K562 (cell line): Measurements from ENCODE around the gene MAP3K19. TPM values are rescaled to one million over a fixed set of nuclear protein-coding genes. Genes with fewer than 3 reads are reported as not detected.

Source experiments
- DLX4 ChIP-seq: fragments of 250-450 bp; sonication (Bioruptor Pico); IDR thresholded peaks from 2 replicates; pipeline ENCODE4 v1.6.1; 2021; ENCODE audit warnings: mild to moderate bottlenecking
- HDAC3 ChIP-seq: fragments of 450-650 bp; IDR thresholded peaks from 2 replicates; pipeline ENCODE4 v1.6.1; 2018; ENCODE audit warnings: borderline replicate concordance, mild to moderate bottlenecking, moderate library complexity; ENCODE audit not compliant: partially characterized antibody
- PHTF2 ChIP-seq: fragments of 250-450 bp; sonication (Bioruptor Pico); IDR thresholded peaks from 2 replicates; pipeline ENCODE4 v1.5.0; 2021; ENCODE audit warnings: mild to moderate bottlenecking
- PPARD ChIP-seq: fragments of 250-450 bp; sonication (Bioruptor Pico); IDR thresholded peaks from 2 replicates; pipeline ENCODE4 v1.8.0; 2022; ENCODE audit warnings: inconsistent platforms, mild to moderate bottlenecking, moderate library complexity
- SPI1 ChIP-seq: IDR thresholded peaks from 2 replicates; pipeline ENCODE4 v1.6.1; 2011; ENCODE audit warnings: low read depth, low read length, control low read depth, borderline replicate concordance
- polyA plus RNA-seq, 8 experiments: library from polyadenylated mRNA; depleted of rRNA in 4 of 8; stranded (reverse) in 5 of 8; unstranded in 3 of 8; fragments of >200 nt; fragmentation: Nextera tagmentation in 2 of 8; fragmentation: Illumina TruSeq in 1 of 8; extraction: Ambion mirVana in 2 of 8; extraction: Trizol in 1 of 8; gene quantifications; 2 replicates each; pipeline versions ENCODE4 v1.2.1 to v1.2.3, GENCODE V29; 2011 to 2014; ENCODE audit warnings: inconsistent platforms in 1 of 8, missing spikeins in 1 of 8
- total RNA-seq, 7 experiments: library from RNA; depleted of rRNA in 6 of 7; stranded (reverse); fragments of >200 nt in 6 of 7; fragmentation: Illumina TruSeq in 2 of 7; extraction: Trizol in 2 of 7; gene quantifications; 2 replicates each; pipeline versions ENCODE4 v1.2.1 to v1.2.3, GENCODE V29; 2011 to 2021; ENCODE audit warnings: low replicate concordance in 1 of 7
- TF ChIP-seq, protein P1 (sequence below): fragments of 250-450 bp; sonication (Bioruptor Pico); IDR thresholded peaks from 2 replicates; pipeline ENCODE4 v1.5.0; 2021; ENCODE audit warnings: mild to moderate bottlenecking, borderline replicate concordance
- TF ChIP-seq, protein P2 (sequence below): fragments of 250-450 bp; sonication (Bioruptor Pico); IDR thresholded peaks from 2 replicates; pipeline ENCODE4 v1.8.0; 2021; ENCODE audit warnings: moderate library complexity, mild to moderate bottlenecking, inconsistent platforms
- TF ChIP-seq, protein P3 (sequence below): fragments of 450-650 bp; formaldehyde crosslinking; IDR thresholded peaks from 2 replicates; pipeline ENCODE4 v1.4.0; 2022; ENCODE audit warnings: mild to moderate bottlenecking, moderate library complexity

Gene MAP3K19
- total and polyA plus RNA-seq, 9 of the 15 experiments (the other 6 are each of a cell fraction or from before 2014, with no cell fraction given): 0.29 TPM; not detected in 8

- no peak for TF ChIP-seq PHTF2 (CRISPR knock-in tag)
- no peak for TF ChIP-seq PPARD (CRISPR knock-in tag)
- TF ChIP-seq HDAC3: no peak
- TF ChIP-seq, protein P1, sequence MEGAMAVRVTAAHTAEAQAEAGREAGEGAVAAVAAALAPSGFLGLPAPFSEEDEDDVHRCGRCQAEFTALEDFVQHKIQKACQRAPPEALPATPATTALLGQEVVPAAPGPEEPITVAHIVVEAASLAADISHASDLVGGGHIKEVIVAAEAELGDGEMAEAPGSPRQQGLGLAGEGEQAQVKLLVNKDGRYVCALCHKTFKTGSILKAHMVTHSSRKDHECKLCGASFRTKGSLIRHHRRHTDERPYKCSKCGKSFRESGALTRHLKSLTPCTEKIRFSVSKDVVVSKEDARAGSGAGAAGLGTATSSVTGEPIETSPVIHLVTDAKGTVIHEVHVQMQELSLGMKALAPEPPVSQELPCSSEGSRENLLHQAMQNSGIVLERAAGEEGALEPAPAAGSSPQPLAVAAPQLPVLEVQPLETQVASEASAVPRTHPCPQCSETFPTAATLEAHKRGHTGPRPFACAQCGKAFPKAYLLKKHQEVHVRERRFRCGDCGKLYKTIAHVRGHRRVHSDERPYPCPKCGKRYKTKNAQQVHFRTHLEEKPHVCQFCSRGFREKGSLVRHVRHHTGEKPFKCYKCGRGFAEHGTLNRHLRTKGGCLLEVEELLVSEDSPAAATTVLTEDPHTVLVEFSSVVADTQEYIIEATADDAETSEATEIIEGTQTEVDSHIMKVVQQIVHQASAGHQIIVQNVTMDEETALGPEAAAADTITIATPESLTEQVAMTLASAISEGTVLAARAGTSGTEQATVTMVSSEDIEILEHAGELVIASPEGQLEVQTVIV: no peak
- TF ChIP-seq SPI1: no peak
- TF ChIP-seq, protein P2, sequence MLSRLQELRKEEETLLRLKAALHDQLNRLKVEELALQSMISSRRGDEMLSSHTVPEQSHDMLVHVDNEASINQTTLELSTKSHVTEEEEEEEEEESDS (CRISPR knock-in tag): no peak
- TF ChIP-seq, protein P3, sequence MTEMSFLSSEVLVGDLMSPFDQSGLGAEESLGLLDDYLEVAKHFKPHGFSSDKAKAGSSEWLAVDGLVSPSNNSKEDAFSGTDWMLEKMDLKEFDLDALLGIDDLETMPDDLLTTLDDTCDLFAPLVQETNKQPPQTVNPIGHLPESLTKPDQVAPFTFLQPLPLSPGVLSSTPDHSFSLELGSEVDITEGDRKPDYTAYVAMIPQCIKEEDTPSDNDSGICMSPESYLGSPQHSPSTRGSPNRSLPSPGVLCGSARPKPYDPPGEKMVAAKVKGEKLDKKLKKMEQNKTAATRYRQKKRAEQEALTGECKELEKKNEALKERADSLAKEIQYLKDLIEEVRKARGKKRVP: no peak
- no peak for TF ChIP-seq DLX4 (CRISPR knock-in tag)
Measured at GRCh38 chr2:135091681-135092080, 44.4 kb upstream of the MAP3K19 start (continued).
